ENCODE results near the gene RNF212.

RNF212 gene

DNA sequence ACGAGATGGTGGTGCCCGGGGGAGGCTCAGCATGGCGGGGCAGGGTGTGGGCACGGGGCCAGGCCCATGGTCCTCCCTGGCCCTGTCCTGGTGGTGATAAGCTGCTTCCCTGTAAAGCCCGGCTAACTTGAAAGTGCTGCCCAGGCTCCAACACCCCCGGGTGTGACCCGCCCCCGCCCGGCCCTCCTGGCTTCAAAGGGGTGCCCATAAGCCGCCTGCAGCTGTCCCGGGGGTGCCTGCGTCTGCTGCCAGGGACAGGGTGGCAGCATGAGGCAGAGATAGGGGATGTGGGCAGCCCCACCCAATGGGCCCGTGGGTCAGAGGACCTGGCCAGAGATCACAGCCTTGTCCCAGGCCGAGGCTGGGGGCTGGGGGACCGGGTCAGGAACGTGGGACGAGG lies 83.8 kb downstream of the RNF212 start:
- TF ChIP-seq CTCF (conservative IDR thresholded peaks at IDR 0.05) (no peak), ZFX (IDR thresholded peaks at IDR 0.05) (no peak)
- no peak overlapping the region for H3K27ac ChIP-seq

GRCh38 chr4:1028574-1029220 lies 84.7 kb downstream of the RNF212 start:
- no peak overlapping the region for H3K27ac ChIP-seq
- TF ChIP-seq CTCF (conservative IDR thresholded peaks at IDR 0.05), result no peak
- TF ChIP-seq ZFX (IDR thresholded peaks at IDR 0.05), result no peak

DNA sequence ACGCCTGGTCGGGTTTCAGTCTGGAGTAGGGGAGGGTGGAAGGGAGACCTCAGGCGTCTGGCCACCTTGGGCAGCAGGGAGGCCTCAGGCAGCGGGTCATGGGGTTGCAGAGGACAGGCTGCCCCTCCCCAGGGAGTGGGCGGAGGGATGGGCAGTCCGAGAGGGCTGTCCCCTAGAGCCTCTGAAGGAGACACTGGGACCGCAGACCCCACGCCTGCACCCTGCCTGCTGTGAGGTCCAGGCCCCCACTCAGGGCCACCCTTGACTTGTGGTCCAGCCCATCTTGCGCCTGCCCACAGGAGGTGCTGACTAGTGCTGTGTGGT lies 85.5 kb downstream of the RNF212 start:
- no peak overlapping the region for H3K27ac ChIP-seq
- TF ChIP-seq CTCF (conservative IDR thresholded peaks at IDR 0.05) (no peak), ZFX (IDR thresholded peaks at IDR 0.05) (no peak)

- TF ChIP-seq CTCF (conservative IDR thresholded peaks at IDR 0.05), result no peak
- TF ChIP-seq ZFX (IDR thresholded peaks at IDR 0.05), result no peak
- H3K27ac ChIP-seq, result no peak overlapping the region
These were observed 86.0 kb downstream of the RNF212 start for GRCh38 chr4:1027219-1027914.

GRCh38 chr4:1026115-1026514 lies 87.2 kb downstream of the RNF212 start:
- TF ChIP-seq ZFX (IDR thresholded peaks at IDR 0.05) (no peak), CTCF (conservative IDR thresholded peaks at IDR 0.05) (no peak)

DNA sequence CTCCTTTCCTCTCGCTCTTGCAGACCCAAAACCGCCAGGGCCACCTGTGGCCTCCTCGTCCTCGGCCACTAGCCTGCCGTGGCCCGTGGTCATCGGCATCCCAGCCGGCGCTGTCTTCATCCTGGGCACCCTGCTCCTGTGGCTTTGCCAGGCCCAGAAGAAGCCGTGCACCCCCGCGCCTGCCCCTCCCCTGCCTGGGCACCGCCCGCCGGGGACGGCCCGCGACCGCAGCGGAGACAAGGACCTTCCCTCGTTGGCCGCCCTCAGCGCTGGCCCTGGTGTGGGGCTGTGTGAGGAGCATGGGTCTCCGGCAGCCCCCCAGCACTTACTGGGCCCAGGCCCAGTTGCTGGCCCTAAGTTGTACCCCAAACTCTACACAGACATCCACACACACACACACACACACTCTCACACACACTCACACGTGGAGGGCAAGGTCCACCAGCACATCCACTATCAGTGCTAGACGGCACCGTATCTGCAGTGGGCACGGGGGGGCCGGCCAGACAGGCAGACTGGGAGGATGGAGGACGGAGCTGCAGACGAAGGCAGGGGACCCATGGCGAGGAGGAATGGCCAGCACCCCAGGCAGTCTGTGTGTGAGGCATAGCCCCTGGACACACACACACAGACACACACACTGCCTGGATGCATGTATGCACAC lies 88.3 kb downstream of the RNF212 start:
- H3K27ac ChIP-seq, result no peak overlapping the region
- TF ChIP-seq ZFX (IDR thresholded peaks at IDR 0.05), result no peak
- TF ChIP-seq CTCF (conservative IDR thresholded peaks at IDR 0.05), result no peak

More at GRCh38 chr4:1026115-1026514, 87.2 kb downstream of the RNF212 start:
- no peak overlapping the region for H3K27ac ChIP-seq
